HL-60 (cell line): ENCODE data around the gene RAMP3.

Source experiments
- DNase-seq, 2 experiments: peaks; one replicate each; pipeline ENCODE4 v3.0.0-alpha.2; 2010 to 2020; ENCODE audit warnings: low read depth in 1 of 2, low spot score in 1 of 2
- H3K27ac ChIP-seq: fragments of 250-450 bp; sonication (Bioruptor Pico); replicated peaks from 2 replicates; pipeline ENCODE4 v1.5.1; 2020; ENCODE audit warnings: mild to moderate bottlenecking, moderate library complexity
- H3K27me3 ChIP-seq: fragments of 250-450 bp; sonication (Bioruptor Pico); 2 replicates; pipeline ENCODE4 v1.5.1; 2021; ENCODE audit warnings: mild to moderate bottlenecking, moderate library complexity; ENCODE audit not compliant: insufficient read depth, poor library complexity, severe bottlenecking
- H3K4me3 ChIP-seq: replicated peaks from 2 replicates; pipeline ENCODE4 v1.5.1; 2011; ENCODE audit warnings: mild to moderate bottlenecking, control low read depth, low read length; ENCODE audit not compliant: insufficient read depth
- GABPA ChIP-seq: IDR thresholded peaks from 2 replicates; pipeline ENCODE4 v1.6.1; 2012; ENCODE audit warnings: low read depth
- POLR2AphosphoS5 ChIP-seq: IDR thresholded peaks from 2 replicates; pipeline ENCODE4 v1.6.1; 2012; ENCODE audit warnings: low read depth
- REST ChIP-seq: IDR thresholded peaks from 2 replicates; pipeline ENCODE4 v1.6.1; 2012; ENCODE audit warnings: low read depth; ENCODE audit not compliant: insufficient replicate concordance
- SPI1 ChIP-seq: IDR thresholded peaks from 2 replicates; pipeline ENCODE4 v1.6.1; 2012; ENCODE audit warnings: low read depth, mild to moderate bottlenecking, borderline replicate concordance
- TF ChIP-seq, protein P1 (sequence below): IDR thresholded peaks from one replicate; pipeline ENCODE4 v1.5.1; 2011; ENCODE audit warnings: low read length, control low read depth, inconsistent platforms; ENCODE audit not compliant: insufficient read depth

RAMP3 gene

DNA sequence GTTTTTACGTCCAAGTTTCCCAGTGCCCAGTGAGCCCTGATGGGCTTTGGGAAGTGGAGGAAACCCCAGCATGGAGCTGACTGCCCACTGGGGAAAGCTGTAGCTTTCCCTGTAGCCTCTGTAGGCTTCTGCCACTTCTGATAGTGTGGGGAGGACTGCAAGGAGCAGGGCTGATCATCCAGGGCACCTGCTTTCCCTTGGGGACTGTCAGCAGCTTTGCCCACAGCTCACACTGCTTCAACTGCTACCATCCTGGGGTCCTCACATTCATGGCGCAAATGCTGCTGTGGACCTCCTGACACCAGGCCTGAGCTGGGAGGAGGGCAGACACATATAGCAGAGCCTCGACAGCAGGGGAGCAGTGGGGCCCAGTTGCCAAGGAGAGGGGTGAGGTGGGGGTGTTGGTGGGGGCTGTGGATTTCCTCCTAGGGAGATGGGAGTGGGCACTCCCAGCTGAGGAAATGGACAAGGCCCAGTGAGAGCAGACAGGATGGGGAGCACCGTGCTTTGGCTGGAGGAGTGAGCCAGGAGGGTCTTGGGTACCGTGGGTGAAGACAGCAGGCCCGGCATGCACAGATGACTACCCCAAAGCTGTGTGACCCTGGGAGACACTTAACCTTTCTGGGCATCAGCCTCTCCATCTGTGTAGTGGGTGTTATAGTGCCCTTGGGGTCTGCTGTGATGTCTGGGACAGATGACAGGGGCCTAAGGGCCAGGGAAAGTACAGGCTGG, 16.2 kb downstream of the RAMP3 start:
- TF ChIP-seq, protein P1, sequence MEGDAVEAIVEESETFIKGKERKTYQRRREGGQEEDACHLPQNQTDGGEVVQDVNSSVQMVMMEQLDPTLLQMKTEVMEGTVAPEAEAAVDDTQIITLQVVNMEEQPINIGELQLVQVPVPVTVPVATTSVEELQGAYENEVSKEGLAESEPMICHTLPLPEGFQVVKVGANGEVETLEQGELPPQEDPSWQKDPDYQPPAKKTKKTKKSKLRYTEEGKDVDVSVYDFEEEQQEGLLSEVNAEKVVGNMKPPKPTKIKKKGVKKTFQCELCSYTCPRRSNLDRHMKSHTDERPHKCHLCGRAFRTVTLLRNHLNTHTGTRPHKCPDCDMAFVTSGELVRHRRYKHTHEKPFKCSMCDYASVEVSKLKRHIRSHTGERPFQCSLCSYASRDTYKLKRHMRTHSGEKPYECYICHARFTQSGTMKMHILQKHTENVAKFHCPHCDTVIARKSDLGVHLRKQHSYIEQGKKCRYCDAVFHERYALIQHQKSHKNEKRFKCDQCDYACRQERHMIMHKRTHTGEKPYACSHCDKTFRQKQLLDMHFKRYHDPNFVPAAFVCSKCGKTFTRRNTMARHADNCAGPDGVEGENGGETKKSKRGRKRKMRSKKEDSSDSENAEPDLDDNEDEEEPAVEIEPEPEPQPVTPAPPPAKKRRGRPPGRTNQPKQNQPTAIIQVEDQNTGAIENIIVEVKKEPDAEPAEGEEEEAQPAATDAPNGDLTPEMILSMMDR = no peak
- TF ChIP-seq REST = no peak
- TF ChIP-seq GABPA = no peak
- TF ChIP-seq POLR2AphosphoS5 = no peak
- no peak for TF ChIP-seq SPI1

DNA sequence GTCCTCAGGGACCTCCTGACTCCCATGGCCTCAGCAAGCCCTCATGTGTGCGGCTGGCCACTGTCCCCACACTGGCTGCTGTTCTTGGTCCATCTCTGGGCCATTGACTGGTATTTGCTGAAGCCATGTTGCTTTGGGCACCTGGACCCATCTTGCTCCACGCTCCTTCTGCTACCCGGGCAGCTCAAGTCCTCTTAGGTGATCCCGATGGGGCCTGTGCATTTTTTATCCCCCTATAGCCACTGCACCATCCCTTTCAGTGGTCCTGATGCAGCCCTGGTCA, 16.7 kb downstream of the RAMP3 start:
- DNase-seq = no peak
- H3K27ac ChIP-seq = no peak overlapping the region
- no peaks in the 10 kb centered on the region for H3K27me3 ChIP-seq
- no peak overlapping the region for H3K4me3 ChIP-seq
- TF ChIP-seq, protein P1 = no peak
- TF ChIP-seq SPI1 (no peak), POLR2AphosphoS5 (no peak), GABPA (no peak), REST (no peak)

More for the DNA sequence above, 16.2 kb downstream of the RAMP3 start:
- no peak for DNase-seq
- no peak overlapping the region for H3K4me3 ChIP-seq
- H3K27ac ChIP-seq = no peak overlapping the region
- no peaks in the 10 kb centered on the region for H3K27me3 ChIP-seq

- TF ChIP-seq REST (no peak), GABPA (no peak), SPI1 (no peak), POLR2AphosphoS5 (no peak)
- TF ChIP-seq, protein P1 = no peak
- Histone ChIP-seq H3K4me3 (no peak overlapping the region), H3K27ac (no peak overlapping the region), H3K27me3 (no peaks in the 10 kb centered on the region)
- DNase-seq = no peak
These were observed 17.6 kb downstream of the RAMP3 start for GRCh38 chr7:45174966-45175765.
